HG03135 (cell line): ENCODE data around the gene CLIP2.
"Not testable (repeated sequence)": the region's sequence is repeated elsewhere in the genome, so short reads cannot be mapped to it uniquely, and the experiment has no call there.

Source experiments
- ATAC-seq: cut with Tn5 transposase; IDR thresholded peaks from one replicate; pipeline ENCODE4 v1.9.1; 2021; ENCODE audit warnings: mild to moderate bottlenecking, moderate library complexity; ENCODE audit not compliant: unreplicated experiment

The CLIP2 gene

DNA sequence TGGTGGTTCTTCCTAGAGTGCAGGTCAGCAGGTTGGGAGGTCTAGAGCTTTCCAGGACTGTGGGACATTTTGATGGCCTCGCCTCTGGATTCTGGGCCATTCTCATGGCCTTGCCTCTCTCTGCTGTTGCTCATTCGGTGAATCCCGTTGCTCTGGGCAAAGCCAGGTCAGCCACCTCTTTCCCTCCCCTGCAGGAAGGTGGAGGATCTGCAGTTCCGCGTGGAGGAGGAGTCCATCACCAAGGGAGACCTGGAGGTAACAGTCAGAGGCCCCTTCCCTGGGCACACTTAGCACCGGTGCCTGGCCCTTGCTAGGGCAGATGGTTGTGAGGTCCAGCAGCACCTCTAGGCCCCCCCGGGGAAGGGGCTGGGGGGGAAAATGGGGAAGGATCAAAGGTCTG lies 74.9 kb downstream of the CLIP2 start:
- ATAC-seq, result no peak

DNA sequence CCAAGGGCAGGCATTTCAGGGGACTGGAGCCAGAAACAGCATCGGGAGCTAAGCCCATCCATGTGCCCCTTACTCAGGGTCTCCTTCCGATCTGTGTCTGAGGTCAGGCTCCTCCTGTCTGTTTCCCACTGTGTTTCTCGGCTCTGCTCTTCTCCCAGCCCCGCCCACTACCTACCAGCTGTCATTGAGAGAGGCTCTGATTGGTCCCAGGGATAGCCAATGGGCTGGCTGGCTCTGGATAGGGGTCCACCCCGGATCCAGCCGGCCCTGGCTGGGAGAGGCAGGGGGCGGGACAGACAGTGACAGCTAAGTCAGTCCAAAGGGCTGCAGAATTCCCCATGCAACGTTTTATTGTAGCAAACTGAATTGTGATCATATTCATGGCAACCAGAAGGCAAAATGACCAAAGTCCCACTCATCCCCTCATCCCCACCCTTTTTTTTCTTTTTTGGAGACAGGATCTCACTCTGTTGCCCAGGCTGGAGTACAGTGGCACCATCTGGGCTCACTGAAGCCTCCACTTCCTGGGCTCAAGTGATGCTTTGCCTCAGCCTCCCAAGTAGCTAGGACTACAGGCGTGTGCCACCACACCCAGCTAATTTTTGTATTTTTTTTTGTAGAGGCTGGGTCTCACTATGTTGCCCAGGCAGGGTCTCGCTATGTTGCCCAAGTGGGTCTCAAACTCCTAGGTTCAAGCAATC lies 76.3 kb downstream of the CLIP2 start:
- no peak for ATAC-seq

GRCh38 chr7:74371381-74372341 lies 82.5 kb downstream of the CLIP2 start:
- no peak for ATAC-seq

DNA sequence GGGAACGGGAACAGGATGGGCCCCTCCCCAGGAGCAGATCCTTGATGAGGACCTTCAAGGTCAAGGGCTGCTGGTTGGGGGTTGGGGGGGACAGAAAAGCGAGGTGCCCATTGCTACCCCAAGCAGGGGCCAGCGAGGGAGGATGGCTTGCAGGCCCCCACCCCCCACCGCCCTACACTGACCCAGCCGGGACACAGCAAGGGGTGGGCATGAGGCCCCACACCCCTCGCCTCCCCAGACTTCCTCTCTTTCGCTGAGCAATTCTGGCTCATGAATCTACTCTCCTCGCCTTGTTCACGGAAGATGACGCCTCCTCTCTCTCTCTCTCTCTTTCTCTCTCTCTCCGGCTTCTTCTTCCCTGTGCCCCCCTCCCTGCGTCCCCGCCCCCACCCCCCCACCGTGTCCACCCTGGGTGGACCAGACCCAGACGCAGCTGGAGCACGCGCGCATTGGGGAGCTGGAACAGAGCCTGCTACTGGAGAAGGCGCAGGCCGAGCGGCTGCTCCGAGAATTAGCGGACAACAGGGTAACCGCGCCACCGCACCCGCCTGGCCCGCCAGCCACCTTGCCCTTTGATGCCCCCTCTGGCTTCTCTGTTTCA lies 83.4 kb downstream of the CLIP2 start:
- no peak for ATAC-seq

DNA sequence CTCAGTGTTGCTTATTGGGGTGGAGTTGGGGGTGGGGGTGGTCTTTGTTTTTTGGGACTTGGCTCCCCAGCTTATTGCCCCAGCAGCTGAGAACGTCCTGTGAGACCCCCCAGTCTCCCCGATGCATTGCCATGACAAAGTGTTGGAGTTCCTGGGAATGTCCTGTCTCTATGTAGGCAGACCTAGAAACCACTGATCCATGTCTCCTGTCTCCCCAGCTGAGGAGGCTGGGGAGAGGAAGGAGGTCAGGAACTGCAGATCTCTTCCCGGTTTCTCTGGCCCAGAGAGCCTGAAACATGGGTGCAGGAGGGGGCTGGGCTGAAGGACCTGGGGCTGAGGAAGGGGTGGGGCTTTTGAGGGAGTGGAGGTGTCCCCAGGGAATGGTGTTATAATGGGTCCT lies 84.3 kb downstream of the CLIP2 start:
- no peak for ATAC-seq

DNA sequence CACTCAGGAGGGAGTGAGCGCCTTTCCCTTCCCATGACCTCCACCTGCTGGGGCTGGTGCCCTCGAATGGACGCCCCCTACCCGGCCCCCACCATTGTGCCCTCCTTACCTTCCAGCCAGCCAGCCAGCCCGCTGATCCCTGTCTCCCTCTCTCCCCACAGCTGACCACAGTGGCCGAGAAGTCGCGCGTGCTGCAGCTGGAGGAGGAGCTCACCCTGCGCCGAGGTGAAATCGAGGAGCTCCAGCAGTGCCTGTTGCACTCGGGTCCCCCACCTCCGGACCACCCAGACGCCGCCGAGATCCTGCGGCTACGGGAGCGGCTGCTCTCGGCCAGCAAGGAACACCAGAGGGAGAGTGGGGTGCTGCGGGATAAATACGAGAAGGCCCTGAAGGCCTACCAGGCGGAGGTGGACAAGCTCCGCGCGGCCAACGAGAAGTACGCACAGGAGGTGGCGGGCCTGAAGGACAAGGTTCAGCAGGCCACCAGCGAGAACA lies 86.6 kb downstream of the CLIP2 start:
- no peak for ATAC-seq

- no peak for ATAC-seq
These were observed 87.2 kb downstream of the CLIP2 start for GRCh38 chr7:74376256-74377036.

GRCh38 chr7:74379938-74380337 lies 90.7 kb downstream of the CLIP2 start:
- ATAC-seq, result no peak

DNA sequence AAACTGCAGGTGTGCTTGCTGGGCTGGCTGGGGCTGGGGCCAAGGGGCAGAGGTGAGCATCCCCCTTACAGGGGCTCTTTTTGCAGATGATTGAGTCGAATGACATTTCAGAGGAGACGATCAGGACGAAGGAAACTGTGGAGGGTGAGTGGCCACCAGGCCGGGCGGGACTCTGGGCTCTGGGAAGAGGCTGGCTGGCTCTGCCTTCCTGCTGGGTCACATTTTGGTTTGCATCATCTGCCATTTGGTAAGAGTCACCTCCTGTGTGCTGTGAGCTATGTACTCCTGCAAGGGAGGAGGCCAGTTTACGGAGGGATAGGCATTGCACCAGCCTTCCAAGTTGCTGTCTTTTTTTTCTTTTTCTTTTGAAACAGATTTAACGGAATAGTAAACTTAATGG lies 91.5 kb downstream of the CLIP2 start:
- no peak for ATAC-seq

DNA sequence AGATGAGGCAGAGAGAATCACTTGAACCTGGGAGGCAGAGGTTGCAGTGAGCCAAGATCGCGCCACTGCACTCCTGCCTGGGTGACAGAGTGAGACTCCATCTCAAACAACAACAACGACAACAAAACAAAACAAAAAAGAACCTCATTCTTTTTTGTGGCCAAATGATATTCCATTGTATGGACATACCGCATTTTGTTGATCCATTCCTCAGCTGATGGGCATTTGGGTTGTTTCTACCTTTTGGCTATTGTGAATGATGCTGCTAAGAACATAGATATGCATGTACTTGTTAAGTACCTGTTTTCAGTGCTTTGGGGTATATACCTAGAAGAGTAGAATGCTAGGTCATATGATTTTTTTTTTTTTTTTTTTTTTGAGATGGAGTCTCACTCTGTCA lies 94.9 kb downstream of the CLIP2 start:
- ATAC-seq, result not testable (repeated sequence)

DNA sequence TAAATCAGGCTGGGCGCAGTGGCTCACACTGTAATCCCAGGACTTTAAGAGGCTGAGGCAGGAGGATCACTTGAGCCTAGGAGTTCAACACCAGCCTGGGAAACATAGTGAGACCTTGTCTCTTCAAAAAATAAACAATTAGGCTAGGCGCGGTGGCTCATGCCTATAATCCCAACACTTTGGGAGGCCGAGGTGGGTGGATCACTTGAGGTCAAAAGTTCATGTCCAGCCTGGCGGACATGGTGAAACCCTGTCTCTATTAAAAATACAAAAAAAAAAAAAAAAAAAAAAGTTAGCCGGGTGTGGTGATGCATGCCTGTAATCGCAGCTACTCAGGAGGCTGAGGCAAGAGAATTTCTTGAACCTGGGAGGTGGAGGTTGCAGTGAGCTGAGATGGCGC lies 95.6 kb downstream of the CLIP2 start:
- not testable (repeated sequence) for ATAC-seq

GRCh38 chr7:74387606-74388005 lies 98.4 kb downstream of the CLIP2 start:
- ATAC-seq, result no peak

DNA sequence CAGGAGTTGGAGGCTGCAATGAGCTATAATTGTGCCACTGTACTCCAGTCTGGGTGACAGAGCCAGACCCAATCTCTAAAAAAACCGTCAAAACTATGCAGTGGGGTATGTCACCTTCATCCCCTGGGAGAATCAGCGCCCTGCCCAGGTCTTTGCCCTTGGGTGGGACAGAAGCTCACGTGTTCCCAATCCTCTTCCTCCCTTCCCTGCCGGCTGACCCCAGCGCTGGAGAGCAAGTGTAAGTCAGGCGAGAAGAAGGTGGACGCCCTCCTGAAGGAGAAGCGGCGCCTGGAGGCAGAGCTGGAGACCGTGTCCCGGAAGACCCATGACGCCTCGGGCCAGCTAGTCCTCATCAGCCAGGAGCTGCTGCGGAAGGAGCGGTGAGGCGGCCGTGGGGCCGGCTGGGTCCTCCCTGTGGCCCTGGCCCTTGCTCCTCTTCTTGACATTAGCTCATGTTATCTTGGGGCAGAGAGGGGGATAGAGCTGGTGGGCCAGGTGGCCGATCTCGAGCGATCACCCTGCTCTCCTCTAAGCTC lies 99.7 kb downstream of the CLIP2 start:
- no peak for ATAC-seq

- ATAC-seq, result not testable (repeated sequence)
These were observed 104.5 kb downstream of the CLIP2 start for GRCh38 chr7:74393722-74394121.

DNA sequence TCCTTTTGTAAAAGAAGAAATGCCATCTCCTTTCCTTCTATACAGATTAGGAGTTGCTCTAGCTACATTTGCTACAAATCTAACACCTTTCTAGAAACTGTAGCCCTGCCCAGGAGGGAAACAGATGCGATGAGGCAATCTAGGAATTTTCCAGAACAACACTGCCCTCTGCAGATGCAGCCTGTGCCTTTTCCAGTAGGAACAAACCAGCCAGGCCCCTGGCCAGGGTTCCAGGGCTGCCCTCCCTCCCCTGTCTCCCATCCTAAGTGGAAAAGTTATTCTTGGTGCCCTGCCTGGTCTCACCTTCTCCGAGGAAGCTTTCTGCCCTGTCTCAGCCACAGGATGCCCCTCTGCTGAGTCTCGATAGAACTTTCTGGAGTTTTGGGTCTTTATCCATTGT lies 105.4 kb downstream of the CLIP2 start:
- ATAC-seq, result not testable (repeated sequence)

DNA sequence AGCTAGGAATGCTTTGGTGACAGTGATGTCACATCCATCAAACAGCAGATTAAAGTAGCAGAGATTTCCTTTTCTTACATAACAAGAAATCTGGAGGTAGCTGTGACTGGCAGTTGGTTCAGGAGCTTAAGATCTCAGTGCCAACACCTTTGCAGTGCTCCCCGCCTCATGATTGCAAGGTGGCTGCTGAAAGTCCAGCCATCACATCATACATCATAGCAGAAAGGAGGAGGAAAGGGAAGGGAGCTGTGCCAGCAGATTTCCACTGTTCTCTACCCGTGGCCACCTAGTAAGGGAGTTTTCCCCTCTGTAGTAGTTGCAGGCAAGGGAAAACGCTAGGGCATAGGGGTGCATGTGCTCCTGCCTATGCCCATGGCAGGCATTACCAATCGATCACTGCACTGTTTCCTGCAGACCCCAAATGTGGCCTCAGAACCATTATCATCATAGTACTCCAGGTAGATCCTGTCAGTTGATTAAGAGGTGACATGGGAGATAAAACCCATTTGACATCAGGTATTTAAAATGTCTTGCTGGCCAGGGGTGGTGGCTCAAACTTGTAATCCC lies 106.6 kb downstream of the CLIP2 start:
- no peak for ATAC-seq

GRCh38 chr7:74396993-74397392 lies 107.8 kb downstream of the CLIP2 start:
- no peak for ATAC-seq

DNA sequence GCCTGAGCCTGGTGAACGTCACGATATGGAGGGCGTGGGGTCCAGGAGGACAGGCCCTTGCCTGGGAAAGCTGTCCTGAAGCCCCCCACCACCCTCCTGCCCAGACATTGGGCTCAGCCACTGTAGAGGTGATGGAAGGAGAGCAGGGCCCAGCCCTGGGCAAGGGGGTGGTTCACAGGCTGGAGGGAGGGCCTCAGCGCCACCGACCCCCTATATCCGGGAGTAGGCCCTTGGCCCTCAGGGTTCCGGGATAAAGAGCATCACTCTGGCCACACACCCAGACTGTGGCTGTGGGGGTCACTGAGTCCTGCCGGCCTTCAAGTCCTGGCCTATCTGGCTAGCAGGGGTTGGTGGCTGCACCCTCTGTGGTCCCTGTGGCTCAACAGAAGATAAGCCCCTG lies 109.2 kb downstream of the CLIP2 start:
- ATAC-seq, result no peak

DNA sequence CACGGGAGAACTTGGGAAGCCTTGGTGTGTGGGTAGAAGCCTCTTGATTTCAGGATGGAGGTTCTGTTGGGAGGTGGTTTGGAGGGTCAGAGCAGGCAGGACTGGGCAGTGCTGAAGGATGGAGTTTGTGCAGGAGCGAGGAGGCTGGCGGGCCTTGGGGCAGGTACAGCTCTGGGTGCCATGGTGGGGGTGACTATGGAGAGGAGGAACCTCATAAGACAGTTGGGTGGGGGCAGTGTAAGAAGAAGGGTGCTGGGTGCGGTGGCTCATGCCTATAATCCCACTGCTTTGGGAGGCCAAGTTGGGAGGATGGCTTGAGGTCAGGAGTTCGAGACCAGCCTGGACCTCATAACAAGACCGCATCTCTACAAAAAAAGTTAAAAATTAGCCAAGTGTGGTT lies 109.8 kb downstream of the CLIP2 start:
- ATAC-seq, result no peak
